ENCODE data around the gene MTA2. TPM values are rescaled to one million over a fixed set of nuclear protein-coding genes. Genes with fewer than 3 reads are reported as not detected.

MTA2 gene
- total RNA-seq, 1 experiment from 2014 or later: 135 TPM

- POLR2A ChIA-PET: interaction anchor here (0.6 to 1.4 kb wide), 4 partner anchors 9 to 120 kb away, joined by 3 to 11 read pairs (median 3); partner anchors contain the start of genes C11orf98 and EEF1G
- no peaks in the 10 kb centered on the region for H3K9me3 ChIP-seq
- BruUV-seq (replicated peaks): no TSS peak
These were observed 56.9 kb downstream of the MTA2 start for GRCh38 chr11:62544581-62545436.

GRCh38 chr11:62543680-62544444, 57.8 kb downstream of the MTA2 start:
- Mint-ChIP-seq H3K4me1 (ENCODE audit: low read depth, unreplicated experiment) (peaks cover 49% of the 10 kb centered on the region), H3K27ac (ENCODE audit: unreplicated experiment) (peak overlapping the region; percentile 97), H3K27me3 (ENCODE audit: insufficient read depth, unreplicated experiment) (no peaks in the 10 kb centered on the region), H3K4me3 (ENCODE audit: unreplicated experiment) (peak overlapping the region; percentile 100), H3K36me3 (ENCODE audit: insufficient read depth, unreplicated experiment) (peaks cover 58% of the 10 kb centered on the region), H3K9me3 (ENCODE audit: unreplicated experiment) (no peaks in the 10 kb centered on the region)
- Histone ChIP-seq H3K4me3 (ENCODE audit: low read depth, low read length) (peak overlapping the region; percentile 87), H3K9me3 (no peaks in the 10 kb centered on the region), H3K36me3 (ENCODE audit: control insufficient read depth, insufficient read depth, low read length) (peaks cover 2% of the 10 kb centered on the region), H3K4me1 (peaks cover 67% of the 10 kb centered on the region), H3K27me3 (replicated peaks; ENCODE audit: control insufficient read depth, insufficient read depth, low read length) (no peaks in the 10 kb centered on the region)
- intact Hi-C loops (cut with micrococcal nuclease; ENCODE audit: unreplicated experiment): loop anchor here (2.0 kb wide), 1 partner anchor 35 kb away; no protein-coding TSS in a partner anchor
- POLR2A ChIA-PET: interaction anchor here (0.6 to 1.4 kb wide), 3 partner anchors 16 to 64 kb away, joined by 3 to 15 read pairs (median 4); no protein-coding TSS in a partner anchor
- BruUV-seq (replicated peaks): no TSS peak
- no peak for TF ChIP-seq CTCF (IDR thresholded peaks at IDR 0.05; ENCODE audit: insufficient read depth in 1 of 2, low read depth in 1 of 2, low read length in 1 of 2, severe bottlenecking in 1 of 2, unreplicated experiment in 1 of 2)
- CTCF ChIA-PET: interaction anchor here (1.0 to 4.5 kb wide), 11 partner anchors 10 to 149 kb away, joined by 3 to 79 read pairs (median 19); partner anchors contain the start of gene EEF1G
- no peak for DNase-seq

More at GRCh38 chr11:62544581-62545436, 56.9 kb downstream of the MTA2 start:
- Histone ChIP-seq H3K27me3 (replicated peaks; ENCODE audit: control insufficient read depth, insufficient read depth, low read length) (no peaks in the 10 kb centered on the region), H3K36me3 (ENCODE audit: control insufficient read depth, insufficient read depth, low read length) (peaks cover 2% of the 10 kb centered on the region; the same call in 1 of the 2 replicates), H3K4me3 (ENCODE audit: low read depth, low read length) (peak overlapping the region; percentile 87), H3K4me1 (peaks cover 69% of the 10 kb centered on the region)
- DNase-seq: no peak
- peak overlapping the region; percentile 97 for H3K27ac Mint-ChIP-seq (ENCODE audit: unreplicated experiment)
- H3K9me3 Mint-ChIP-seq (ENCODE audit: unreplicated experiment): no peaks in the 10 kb centered on the region
- peaks cover 66% of the 10 kb centered on the region for H3K36me3 Mint-ChIP-seq (ENCODE audit: insufficient read depth, unreplicated experiment)
- CTCF ChIA-PET: interaction anchor here (0.7 to 4.5 kb wide), 10 partner anchors 9 to 150 kb away, joined by 3 to 79 read pairs (median 15); partner anchors contain the start of gene EEF1G
- H3K4me3 Mint-ChIP-seq (ENCODE audit: unreplicated experiment): peak overlapping the region; percentile 100
- H3K4me1 Mint-ChIP-seq (ENCODE audit: low read depth, unreplicated experiment): peaks cover 51% of the 10 kb centered on the region
- H3K27me3 Mint-ChIP-seq (ENCODE audit: insufficient read depth, unreplicated experiment): no peaks in the 10 kb centered on the region
- intact Hi-C loops (cut with micrococcal nuclease; ENCODE audit: unreplicated experiment): loop anchor here (1.0 to 2.0 kb wide), 3 partner anchors 15 to 48 kb away; no protein-coding TSS in a partner anchor
- TF ChIP-seq CTCF (IDR thresholded peaks at IDR 0.05; ENCODE audit: insufficient read depth in 1 of 2, low read depth in 1 of 2, low read length in 1 of 2, severe bottlenecking in 1 of 2, unreplicated experiment in 1 of 2): no peak

Small RNA genes lying within 50 kb of the gene (microRNA-seq; reads per million reads assigned to microRNA genes)
- 3.0 reads per million, percentile 19 among the genes with 10 or more reads in this experiment for gene MIR6747

Other genes starting within 250 kb of the MTA2 start
- not detected in 2 replicates for gene SCGB1A1, start 182.8 kb downstream of the MTA2 start, total RNA-seq (2022)
- 312 and 324 TPM in 2 replicates for gene AHNAK, start 55.1 kb downstream of the MTA2 start, total RNA-seq (2022)
- 2,004 and 2,035 TPM in 2 replicates for gene EEF1G, start 28.0 kb downstream of the MTA2 start, total RNA-seq (2022)
- gene TUT1, start 10.3 kb downstream of the MTA2 start, total RNA-seq (2022): 27.2 and 30.2 TPM in 2 replicates
- 61.2 and 68.7 TPM in 2 replicates for gene EML3, start 10.9 kb upstream of the MTA2 start, total RNA-seq (2022)
- gene ROM1, start 11.4 kb upstream of the MTA2 start, total RNA-seq (2022): 1.1 and 1.3 TPM in 2 replicates
- gene B3GAT3, start 20.1 kb upstream of the MTA2 start, total RNA-seq (2022): 37.2 and 37.6 TPM in 2 replicates
- gene GANAB, start 44.7 kb upstream of the MTA2 start, total RNA-seq (2022): 414 and 442 TPM in 2 replicates
- gene INTS5, start 51.4 kb upstream of the MTA2 start, total RNA-seq (2022): 22.2 TPM in 2 replicates
- gene C11orf98, start 63.3 kb upstream of the MTA2 start, total RNA-seq (2022): 115 and 123 TPM in 2 replicates
- gene CSKMT, start 63.4 kb upstream of the MTA2 start, total RNA-seq (2022): 38.2 and 40.1 TPM in 2 replicates
- 23.9 and 24.0 TPM in 2 replicates for gene UQCC3, start 69.8 kb upstream of the MTA2 start, total RNA-seq (2022)
- gene LBHD1, start 70.4 kb upstream of the MTA2 start, total RNA-seq (2022): 11.9 and 13.6 TPM in 2 replicates
- gene UBXN1, start 77.2 kb upstream of the MTA2 start, total RNA-seq (2022): 116 and 118 TPM in 2 replicates
- 0.35 and 0.64 TPM in 2 replicates for gene LRRN4CL, start 87.7 kb upstream of the MTA2 start, total RNA-seq (2022)
- 39.2 and 48.2 TPM in 2 replicates for gene BSCL2, start 105.6 kb upstream of the MTA2 start, total RNA-seq (2022)
- gene GNG3, start 105.8 kb upstream of the MTA2 start, total RNA-seq (2022): not detected in 2 replicates
- 60.0 and 62.9 TPM in 2 replicates for gene HNRNPUL2, start 125.6 kb upstream of the MTA2 start, total RNA-seq (2022)
- 47.0 and 53.6 TPM in 2 replicates for gene TTC9C, start 126.6 kb upstream of the MTA2 start, total RNA-seq (2022)
- gene ZBTB3, start 152.3 kb upstream of the MTA2 start, total RNA-seq (2022): 8.2 and 10.9 TPM in 2 replicates
- 139 TPM in 2 replicates for gene POLR2G, start 159.7 kb upstream of the MTA2 start, total RNA-seq (2022)
- 26.8 and 30.1 TPM in 2 replicates for gene TAF6L, start 169.5 kb upstream of the MTA2 start, total RNA-seq (2022)
- gene TMEM179B, start 185.5 kb upstream of the MTA2 start, total RNA-seq (2022): 59.9 and 68.4 TPM in 2 replicates
- gene TMEM223, start 190.1 kb upstream of the MTA2 start, total RNA-seq (2022): 22.7 and 28.1 TPM in 2 replicates
- gene NXF1, start 203.6 kb upstream of the MTA2 start, total RNA-seq (2022): 77.5 and 77.6 TPM in 2 replicates
- 39.9 and 44.2 TPM in 2 replicates for gene STX5, start 230.2 kb upstream of the MTA2 start, total RNA-seq (2022)
- gene TEX54, start 231.0 kb upstream of the MTA2 start, total RNA-seq (2022): 0.95 TPM in 1 of 2 replicates, not detected in the other
- 112 and 115 TPM in 2 replicates for gene WDR74, start 237.7 kb upstream of the MTA2 start, total RNA-seq (2022)

Data from Caco-2 (cell line).